Activated naive CD8-positive, alpha-beta T cell treated with anti-CD3 and anti-CD28 coated beads, Interleukin-2, amount 50 U/mL, for 16 hours (primary cell): Measurements from ENCODE around the gene AGBL5.
"Not testable (repeated sequence)": the region's sequence is repeated elsewhere in the genome, so short reads cannot be mapped to it uniquely, and the experiment has no call there.

Source experiments
- DNase-seq: peaks from one replicate; pipeline ENCODE4 v3.0.0-alpha.2; 2020; ENCODE audit warnings: low read depth, low spot score

AGBL5 gene

GRCh38 chr2:27091746-27092695 is 40.6 kb downstream of the AGBL5 start:
- no peak for DNase-seq

DNA sequence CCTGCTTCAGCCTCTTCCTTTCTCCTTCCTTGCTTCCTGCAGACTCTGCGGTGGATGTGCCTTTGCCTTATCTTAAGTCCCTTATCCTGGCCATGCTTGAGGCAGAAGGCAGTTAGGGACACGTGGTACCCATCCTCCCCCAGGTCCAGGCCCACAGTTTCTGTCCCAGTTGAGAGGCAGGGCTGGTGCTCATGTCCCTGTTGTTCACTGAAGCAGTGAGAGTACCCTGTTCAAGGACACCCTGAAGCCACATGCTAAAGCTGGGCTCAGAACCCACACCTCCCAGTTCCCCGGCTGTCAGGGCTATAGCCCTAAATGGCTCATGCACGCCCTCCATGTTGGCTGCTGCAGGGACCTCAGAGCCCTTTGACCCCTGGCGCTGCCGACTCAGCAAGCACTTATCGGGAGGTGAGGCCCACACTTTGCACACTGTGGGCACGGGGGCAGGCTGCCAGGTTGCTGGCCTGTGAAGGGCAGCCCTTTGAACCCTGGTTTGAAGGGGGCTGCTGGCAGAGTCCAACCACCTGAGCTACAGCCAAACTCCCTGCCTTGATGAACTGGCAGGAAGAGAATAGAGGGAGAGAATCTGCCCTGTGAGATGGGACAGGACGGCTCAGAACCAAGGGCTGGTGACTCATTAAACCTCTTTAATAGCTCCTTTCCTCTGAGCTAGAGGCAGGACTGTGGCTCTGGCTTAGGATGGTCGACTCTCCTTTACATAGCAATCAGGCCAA is 41.4 kb downstream of the AGBL5 start:
- no peak for DNase-seq

- DNase-seq = no peak
Measured at GRCh38 chr2:27093430-27094352, 42.2 kb downstream of the AGBL5 start.

GRCh38 chr2:27094353-27094984 is 43.0 kb downstream of the AGBL5 start:
- no peak for DNase-seq

DNA sequence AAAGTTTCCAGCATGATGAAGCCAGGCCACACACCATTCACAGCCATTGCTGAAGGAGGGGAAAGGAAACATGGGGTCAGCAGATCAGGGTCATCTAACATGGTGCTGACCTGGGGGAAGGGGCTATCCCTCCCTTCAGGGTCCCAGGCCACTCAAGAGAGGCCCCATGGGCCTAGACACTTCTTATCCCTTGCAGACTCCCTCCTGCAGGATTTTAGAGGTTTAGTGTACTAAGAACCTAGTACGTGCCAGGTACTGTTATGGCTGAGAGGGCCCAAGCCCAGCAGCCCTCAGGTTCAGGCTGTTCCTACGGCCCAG is 43.9 kb downstream of the AGBL5 start:
- DNase-seq = no peak

DNA sequence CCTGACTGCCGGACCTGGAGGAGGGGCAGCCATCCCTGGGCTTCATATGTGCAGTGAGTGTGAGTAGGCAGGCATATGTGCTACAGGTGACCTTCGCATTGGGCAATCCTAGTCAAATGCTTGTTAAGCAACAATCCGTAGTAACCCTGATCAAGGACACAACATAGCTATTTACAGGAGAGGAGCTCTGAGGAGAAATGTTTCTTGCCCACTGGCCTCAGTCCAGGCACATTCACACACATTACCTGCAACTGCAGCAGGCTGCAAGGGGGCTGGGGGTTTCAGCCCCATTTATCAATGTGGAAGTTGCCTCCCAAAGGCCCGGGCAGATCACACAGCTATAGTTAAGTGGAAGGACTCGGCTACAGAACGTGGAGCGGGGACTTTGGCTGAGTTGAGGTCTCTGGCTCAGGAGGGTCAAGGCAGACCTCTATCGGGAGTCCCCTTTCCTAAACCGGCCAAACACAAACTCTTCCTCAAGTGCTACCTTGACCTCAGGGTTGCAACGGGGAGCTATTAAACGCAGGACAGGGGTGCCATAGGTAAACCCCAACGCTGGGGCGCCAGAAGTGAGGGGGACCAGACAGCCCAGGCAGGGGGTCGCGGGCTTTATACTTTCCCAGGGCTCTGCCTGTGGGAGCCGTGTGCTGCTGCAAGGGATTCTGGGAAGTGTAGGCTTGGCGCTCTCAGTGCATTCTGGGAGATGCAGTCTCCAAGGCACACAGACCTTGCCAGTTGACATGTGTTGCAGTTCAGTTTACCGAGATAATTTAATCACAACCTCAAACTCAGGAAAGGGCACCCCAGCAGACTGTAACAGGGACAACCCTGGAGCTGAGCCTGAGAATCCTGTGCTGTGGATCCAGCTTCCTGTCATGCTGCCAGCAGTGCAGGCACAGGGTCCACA is 44.5 kb downstream of the AGBL5 start:
- no peak for DNase-seq

DNA sequence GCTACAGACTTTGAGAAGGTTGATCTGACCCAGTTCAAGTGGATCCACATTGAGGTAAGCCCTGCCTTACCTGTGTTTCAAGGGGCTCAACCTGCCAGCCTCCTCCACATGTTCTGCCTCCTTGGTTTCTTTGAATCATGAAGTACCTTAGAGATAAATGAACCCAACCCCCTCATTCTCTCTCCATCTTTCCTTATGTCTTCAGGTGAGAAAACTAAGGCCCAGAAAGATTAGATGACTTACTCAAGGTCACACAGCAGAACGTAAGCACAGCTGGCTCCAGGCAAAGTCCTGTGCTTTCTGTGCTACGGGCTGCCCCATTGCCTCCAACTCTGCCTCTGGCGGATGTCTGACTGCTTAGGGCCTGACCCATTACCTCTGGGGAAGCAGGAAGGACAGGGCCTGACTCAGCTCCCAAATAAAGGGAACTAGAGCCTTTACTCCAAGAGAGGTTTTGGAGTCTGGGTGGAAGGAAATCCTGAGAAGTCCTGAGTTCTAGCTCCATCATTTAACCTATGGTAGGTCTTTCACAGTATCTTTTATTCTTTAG is 45.4 kb downstream of the AGBL5 start:
- DNase-seq = no peak

DNA sequence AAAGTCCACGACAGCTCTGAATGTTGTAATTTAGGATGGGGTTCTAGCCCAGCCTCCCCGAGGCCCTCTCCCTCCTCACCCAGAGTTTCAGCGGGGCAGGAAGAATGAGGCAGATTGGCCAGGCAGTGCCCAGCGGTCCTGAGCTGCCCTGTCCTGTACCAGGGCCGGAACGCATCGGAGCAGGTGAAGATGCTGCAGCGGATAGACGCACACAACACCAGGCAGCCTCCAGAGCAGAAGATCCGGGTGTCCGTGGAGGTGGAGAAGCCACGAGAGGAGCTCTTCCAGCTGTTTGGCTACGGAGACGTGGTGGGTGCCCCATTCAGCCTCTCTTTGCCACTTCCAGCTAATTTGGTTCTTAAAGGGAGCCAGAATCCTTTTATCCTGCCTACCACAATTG is 45.9 kb downstream of the AGBL5 start:
- no peak for DNase-seq

DNA sequence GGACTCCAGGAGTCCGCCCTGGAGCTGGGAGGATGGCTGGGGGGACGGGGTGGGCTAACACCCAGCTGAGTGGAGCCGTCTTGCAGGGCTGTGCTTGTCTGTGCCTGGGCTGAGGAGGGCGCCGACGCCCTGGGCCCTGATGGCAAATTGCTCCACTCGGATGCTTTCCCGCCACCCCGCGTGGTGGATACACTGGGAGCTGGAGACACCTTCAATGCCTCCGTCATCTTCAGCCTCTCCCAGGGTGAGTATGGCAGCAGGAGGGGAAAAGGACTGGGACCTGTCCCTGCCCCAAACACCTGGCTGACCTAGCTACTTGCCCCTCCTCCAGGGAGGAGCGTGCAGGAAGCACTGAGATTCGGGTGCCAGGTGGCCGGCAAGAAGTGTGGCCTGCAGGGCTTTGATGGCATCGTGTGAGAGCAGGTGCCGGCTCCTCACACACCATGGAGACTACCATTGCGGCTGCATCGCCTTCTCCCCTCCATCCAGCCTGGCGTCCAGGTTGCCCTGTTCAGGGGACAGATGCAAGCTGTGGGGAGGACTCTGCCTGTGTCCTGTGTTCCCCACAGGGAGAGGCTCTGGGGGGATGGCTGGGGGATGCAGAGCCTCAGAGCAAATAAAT is 48.0 kb downstream of the AGBL5 start:
- no peak for DNase-seq

DNA sequence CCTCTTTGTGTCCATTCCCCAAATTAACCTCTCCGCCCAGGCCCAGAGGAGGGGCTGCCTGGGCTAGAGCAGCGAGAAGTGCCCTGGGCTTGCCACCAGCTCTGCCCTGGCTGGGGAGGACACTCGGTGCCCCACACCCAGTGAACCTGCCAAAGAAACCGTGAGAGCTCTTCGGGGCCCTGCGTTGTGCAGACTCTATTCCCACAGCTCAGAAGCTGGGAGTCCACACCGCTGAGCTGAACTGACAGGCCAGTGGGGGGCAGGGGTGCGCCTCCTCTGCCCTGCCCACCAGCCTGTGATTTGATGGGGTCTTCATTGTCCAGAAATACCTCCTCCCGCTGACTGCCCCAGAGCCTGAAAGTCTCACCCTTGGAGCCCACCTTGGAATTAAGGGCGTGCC is 48.6 kb downstream of the AGBL5 start:
- no peak for DNase-seq

- no peak for DNase-seq
Measured at GRCh38 chr2:27102329-27102728, 50.9 kb downstream of the AGBL5 start.

GRCh38 chr2:27105981-27106380 is 54.5 kb downstream of the AGBL5 start:
- no peak for DNase-seq

GRCh38 chr2:27108221-27108620 is 56.8 kb downstream of the AGBL5 start:
- no peak for DNase-seq

DNA sequence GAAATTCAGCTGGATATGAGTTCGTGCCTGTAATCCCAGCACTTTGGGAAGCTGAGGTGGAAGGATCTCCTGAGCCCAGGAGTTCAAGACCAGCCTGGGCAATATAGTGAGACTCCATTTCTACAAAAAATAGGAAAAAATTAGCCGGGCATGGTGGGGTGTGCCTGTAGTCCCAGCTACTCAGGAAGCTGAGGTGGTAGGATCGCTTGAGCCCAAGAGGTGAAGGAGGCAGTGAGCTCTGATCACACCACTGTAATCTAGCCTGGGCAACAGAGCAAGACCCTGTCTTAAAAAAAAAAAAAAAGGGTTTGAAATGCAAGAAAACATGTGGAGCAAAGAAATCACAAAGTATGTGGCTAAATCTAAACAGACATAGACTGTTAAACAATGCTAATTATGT is 57.6 kb downstream of the AGBL5 start:
- no peak for DNase-seq

DNA sequence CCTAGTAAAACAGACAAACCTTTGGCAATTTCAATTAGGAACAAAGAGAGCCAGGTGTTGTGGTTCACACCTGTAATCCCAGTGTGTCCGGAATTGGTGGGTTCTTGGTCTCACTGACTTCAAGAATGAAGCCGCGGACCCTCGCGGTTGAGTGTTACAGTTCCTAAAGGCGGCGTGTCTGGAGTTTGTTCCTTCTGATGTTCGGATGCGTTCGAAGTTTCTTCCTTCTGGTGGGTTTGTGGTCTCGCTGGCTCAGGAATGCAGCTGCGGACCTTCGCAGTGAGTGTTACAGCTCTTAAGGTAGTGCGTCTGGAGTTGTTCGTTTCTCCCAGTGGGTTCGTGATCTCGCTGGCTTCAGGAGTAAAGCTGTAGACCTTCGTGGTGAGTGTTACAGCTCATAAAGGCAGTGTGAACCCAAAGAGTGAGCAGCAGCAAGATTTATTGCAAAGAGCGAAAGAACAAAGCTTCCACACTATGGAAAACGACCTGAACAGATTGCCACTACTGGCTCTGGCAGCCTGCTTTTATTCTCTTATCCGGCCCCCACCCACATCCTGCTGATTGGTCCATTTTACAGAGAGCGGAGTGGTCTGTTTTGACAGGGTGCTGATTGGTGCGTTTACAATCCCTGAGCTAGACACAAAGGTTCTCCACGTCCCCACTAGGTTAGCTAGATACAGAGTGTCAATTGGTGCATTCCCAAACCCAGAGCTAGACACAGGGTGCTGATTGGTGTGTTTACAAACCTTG is 59.3 kb downstream of the AGBL5 start:
- DNase-seq = not testable (repeated sequence)

GRCh38 chr2:27111392-27112078 is 60.1 kb downstream of the AGBL5 start:
- DNase-seq = not testable (repeated sequence)

DNA sequence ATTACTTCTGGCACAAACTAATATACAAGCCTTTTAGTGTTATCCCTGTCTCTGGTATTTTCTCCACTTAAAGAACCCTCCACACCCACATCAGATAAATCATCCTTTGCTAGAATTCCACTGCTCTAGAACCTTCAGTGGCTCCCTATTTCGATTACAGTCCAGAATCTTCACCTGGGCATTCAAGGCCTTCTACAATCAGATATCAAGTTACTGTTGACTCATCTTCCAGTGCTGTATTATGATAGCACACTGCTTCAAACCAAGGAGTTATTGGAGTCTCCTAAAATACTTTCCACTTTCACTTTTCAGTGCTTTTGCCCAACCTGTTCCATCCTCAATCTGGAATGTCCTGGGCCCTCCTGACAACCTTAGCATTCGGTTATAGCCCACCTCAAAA is 64.1 kb downstream of the AGBL5 start:
- DNase-seq = no peak

DNA sequence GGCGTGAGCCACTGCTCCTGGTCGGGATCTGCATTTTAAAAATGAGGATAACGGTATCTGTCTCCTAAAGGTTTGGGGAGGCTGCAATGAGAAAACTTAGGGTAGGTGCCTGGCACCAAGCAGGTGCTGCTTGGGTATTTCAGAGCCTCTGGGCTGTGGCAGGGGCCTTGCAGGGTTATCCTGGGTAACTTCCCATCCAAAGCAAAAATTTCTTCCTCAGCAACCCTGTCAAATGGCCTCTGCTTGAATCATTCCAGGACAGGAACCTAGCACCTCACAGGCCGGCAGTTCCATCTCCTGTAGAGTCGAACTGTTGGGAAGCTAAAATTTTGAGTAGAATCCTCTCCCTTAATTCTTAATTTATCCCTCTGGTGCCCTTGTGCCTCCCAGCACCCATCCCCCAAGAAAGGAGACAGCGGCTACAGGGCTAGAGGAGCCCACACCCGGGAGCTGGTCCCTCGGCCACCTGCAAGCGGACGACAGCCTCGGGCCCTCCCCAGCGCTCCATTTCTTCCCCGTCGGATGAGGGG is 66.6 kb downstream of the AGBL5 start:
- no peak for DNase-seq
